Measurements from ENCODE around the gene CUL9.

The CUL9 gene

GRCh38 chr6:43172104-43173007 lies 9.6 kb upstream of the CUL9 start:
- FAIRE-seq (peak; percentile 18), DNase-seq (ENCODE audit: extremely low spot score, insufficient read length, low read depth) (no peak)

- FAIRE-seq: no peak
- DNase-seq (ENCODE audit: extremely low spot score, insufficient read length, low read depth): no peak
Observed at GRCh38 chr6:43173591-43174262, 8.3 kb upstream of the CUL9 start.

- DNase-seq (ENCODE audit: extremely low spot score, insufficient read length, low read depth): peak; percentile 97
- FAIRE-seq: peak; percentile 99
Observed at GRCh38 chr6:43174263-43175112, 7.5 kb upstream of the CUL9 start.

DNA sequence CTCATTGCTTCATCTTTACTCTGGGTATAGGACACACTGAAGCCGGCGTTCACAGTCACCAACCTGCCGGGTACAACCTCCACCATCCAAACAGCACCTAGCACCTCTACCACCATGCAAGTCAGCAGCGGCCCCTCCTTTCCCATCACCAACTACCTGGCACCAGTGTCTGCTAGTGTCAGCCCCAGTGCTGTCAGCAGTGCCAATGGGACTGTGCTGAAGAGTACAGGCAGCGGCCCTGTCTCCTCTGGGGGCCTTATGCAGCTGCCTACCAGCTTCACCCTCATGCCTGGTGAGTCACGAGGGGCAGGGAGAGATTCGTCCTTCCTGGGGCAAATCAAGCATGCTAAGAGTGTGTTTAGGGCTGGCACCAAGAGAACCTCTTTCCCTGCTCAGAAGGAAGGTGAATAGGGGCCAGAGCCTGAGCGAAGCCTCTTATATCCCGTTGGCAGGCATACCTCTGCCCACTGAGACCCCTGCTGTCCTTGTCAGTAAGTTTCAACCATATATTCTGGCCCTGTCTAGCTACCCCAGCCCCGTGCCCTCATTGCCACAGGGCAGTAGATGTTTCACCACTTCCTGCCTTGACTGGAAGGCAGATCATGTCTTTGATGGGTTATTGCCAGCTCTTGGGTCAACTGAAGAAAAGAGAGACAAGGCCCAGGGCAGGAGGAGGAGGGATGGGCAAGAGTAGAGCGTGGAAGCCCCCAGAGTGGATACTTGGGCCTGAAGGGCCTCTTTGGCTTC lies 6.1 kb upstream of the CUL9 start:
- DNase-seq (ENCODE audit: extremely low spot score, insufficient read length, low read depth) (no peak), FAIRE-seq (no peak)

GRCh38 chr6:43176423-43176786 lies 5.6 kb upstream of the CUL9 start:
- FAIRE-seq (no peak), DNase-seq (ENCODE audit: extremely low spot score, insufficient read length, low read depth) (no peak)

DNA sequence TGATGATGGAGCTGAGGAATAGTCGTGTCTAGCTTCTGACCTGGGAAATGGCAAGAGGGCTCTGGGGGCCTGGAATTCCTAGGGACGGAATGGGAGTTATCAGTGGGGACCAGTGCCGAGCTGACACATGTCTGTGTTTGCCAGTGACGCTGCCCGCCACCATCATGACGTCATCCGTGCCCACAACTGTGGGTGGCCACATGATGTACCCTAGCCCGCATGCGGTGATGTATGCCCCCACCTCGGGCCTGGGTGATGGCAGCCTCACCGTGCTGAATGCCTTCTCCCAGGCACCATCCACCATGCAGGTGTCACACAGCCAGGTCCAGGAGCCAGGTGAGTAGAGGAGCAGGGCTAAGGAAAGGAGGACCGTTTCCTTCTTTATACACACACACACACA lies 3.8 kb upstream of the CUL9 start:
- no peak for FAIRE-seq

DNA sequence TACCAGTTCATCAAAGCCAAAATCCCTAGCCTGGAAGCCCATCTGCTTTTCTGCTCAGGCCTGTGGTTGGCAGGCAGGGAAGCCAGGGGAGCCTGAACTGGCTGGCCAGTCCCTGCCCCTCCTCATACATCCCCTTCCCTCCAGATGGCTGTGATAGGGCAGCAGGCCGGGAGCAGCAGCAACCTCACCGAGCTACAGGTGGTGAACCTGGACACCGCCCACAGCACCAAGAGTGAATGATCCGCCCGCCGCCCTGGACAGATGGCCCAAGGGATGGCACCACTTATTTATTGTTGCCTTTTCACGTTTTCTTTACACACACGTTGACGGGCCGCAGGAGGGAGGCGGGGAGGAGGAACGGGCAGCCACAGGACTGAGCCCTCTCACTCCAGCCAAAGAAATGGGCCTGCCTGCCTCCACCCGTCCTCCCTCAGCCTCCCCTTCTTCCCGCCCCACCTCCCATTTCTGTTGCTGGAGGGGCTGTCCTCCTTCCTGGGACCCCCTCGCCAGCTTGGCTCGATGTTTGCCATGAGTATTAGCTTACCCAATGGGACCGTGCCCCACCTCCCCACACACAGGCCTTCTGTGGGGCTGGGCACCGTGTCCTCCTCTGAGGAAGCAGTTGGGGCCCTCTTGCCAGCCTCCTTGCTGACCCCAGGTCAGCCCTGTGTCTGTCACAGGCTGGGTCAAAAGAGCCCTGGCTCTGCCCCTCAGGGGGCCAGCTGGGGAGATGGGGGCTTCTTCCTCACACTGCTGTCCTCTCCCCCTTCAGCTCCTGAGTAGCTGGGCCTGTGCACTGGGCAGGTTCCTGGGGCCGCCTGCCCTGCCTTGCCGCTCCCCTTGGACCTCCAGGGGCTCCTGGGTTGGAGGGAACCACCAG lies 2.8 kb upstream of the CUL9 start:
- no peak for FAIRE-seq

More for the DNA sequence above, 3.8 kb upstream of the CUL9 start:
- no peak for DNase-seq (ENCODE audit: extremely low spot score, insufficient read length, low read depth)

DNA sequence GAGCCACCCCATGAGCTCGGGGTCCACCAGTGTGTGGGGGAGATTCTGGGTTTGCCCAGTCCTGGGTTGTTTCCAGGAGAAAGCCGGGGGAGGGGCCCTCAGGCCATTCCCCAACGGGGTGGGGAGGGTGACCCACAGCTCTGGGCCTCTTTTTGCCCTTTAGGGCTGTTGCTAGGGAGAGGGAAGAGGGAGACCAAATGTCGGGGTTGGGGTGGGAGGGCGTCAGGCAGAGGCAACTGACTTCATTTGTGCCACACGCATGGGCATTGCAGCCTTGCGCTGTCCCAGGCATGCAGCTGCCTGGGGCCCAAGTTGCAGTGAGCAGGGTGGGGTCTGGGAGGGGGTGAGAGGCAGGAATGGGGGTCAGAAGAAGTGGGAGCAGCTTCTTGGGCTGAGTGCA lies 1.9 kb upstream of the CUL9 start:
- no peak for FAIRE-seq

More for the DNA sequence above, 2.8 kb upstream of the CUL9 start:
- DNase-seq (ENCODE audit: extremely low spot score, insufficient read length, low read depth): no peak

GRCh38 chr6:43180985-43181384 lies 1.0 kb upstream of the CUL9 start:
- FAIRE-seq (no peak), DNase-seq (ENCODE audit: extremely low spot score, insufficient read length, low read depth) (no peak)

More for the DNA sequence above, 1.9 kb upstream of the CUL9 start:
- DNase-seq (ENCODE audit: extremely low spot score, insufficient read length, low read depth): no peak

GRCh38 chr6:43181621-43181941 lies 415 bp upstream of the CUL9 start:
- no peak for FAIRE-seq
- no peak for DNase-seq (ENCODE audit: extremely low spot score, insufficient read length, low read depth)

DNA sequence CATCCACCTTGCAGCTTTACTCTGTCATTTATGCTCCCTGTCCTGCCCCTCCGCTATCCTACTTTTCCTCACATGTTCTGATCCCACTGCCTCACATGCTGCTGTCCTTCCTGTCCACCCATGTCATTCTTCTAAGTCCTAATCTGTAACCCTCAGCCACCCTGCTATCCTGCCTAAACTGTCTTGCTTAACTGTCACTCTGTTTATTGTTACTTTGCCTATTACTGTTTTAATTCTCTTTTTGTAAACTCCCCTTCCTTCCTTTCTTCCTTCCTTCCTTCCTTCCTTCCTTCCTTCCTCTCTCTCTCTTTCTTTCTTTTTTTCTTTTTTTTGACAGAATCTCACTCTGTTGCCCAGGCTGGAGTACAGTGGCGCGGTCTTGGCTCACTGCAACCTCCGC lies 1.4 kb downstream of the CUL9 start:
- DNase-seq (ENCODE audit: extremely low spot score, insufficient read length, low read depth) (no peak), FAIRE-seq (no peak)

- no peak for FAIRE-seq
- DNase-seq (ENCODE audit: extremely low spot score, insufficient read length, low read depth): no peak
Observed at GRCh38 chr6:43184268-43184985, 2.4 kb downstream of the CUL9 start.

DNA sequence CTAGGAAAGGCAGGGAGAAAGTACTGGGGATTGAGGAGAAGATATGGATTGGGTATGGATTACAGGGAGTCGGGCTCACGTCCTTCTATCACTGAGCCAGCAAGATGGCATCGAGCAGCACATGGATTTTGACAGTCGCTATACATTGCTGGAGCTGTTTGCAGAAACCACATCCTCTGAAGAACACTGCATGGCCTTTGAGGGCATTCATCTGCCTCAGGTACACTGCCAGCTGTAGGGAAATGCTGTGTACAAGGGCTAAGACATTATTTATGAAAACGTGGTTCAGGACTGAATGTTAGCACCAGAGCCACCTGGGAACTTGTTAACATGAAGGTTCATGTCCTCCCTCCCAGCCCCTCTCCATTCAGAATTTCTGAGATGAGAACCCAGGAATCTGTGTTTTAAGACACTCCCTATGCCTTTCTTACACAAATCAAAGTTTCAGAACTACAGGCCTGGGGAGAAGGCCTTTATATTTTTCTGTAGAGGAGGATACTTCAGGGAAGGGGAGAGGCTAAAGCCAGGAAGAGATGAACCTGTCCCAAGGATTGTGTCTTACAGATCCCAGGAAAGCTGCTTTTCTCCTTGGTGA lies 3.5 kb downstream of the CUL9 start:
- FAIRE-seq (no peak), DNase-seq (ENCODE audit: extremely low spot score, insufficient read length, low read depth) (no peak)

- DNase-seq (ENCODE audit: extremely low spot score, insufficient read length, low read depth) (no peak), FAIRE-seq (no peak)
Observed at GRCh38 chr6:43186019-43186418, 4.0 kb downstream of the CUL9 start.

DNA sequence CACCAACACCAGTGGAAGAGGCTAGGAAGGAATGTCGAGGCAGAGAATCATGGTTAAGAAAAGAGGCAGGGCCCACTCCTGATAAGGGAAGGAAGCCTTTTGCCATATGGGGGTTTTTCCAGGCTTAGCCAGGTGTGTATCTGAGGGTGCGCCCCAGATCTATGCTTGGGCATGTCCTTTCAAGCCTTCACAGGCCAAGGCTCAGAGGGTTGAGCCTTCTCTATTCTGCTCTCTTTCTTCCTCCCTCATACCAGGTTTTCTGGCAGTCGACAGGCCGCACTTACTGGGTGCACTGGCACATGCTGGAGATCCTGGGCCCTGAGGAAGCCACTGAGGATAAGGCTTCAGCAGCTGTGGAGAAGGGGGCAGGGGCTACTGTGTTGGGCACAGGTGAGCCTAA lies 4.7 kb downstream of the CUL9 start:
- FAIRE-seq (no peak), DNase-seq (ENCODE audit: extremely low spot score, insufficient read length, low read depth) (no peak)

DNA sequence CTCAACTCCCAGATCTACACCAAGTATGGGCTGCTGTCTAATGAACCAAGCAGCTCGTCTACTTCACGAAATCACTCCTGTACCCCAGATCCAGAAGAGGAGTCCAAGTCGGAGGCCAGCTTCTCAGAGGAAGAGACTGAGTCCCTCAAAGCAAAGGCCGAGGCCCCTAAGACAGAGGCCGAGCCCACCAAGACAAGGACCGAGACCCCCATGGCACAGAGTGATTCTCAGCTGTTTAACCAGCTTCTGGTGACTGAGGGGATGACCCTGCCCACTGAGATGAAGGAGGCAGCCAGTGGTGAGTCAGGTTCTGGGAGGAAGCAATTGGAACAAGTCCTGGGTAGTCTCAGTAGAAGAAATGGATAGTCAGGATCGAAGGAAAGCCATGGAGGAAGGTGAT lies 5.8 kb downstream of the CUL9 start:
- FAIRE-seq (no peak), DNase-seq (ENCODE audit: extremely low spot score, insufficient read length, low read depth) (no peak)

GRCh38 chr6:43188426-43188825 lies 6.4 kb downstream of the CUL9 start:
- FAIRE-seq (no peak), DNase-seq (ENCODE audit: extremely low spot score, insufficient read length, low read depth) (no peak)

DNA sequence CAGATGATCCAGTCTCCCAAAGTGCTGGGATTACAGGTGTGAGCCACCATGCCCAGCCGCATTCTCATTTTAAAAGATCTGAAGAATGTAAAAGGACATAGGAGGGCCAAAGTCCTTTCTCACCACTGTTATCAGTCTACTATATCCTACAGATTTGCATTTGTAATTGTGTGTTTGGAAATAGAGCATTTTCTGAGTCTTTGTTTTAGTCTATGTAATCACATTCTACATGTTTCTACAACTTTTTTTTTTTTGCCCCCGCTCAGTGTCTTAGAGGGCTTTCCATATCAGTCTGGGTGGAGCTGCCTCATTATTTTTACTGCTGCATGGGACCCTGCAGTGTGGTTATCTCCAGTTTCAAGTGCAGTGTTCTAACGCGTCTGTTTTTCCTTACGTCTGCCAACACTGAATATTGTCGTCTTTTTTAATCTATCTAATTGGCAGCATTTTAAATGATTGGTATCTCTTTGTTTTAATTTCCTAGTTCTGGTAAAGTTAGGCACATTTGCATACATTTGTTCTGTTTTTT lies 7.8 kb downstream of the CUL9 start:
- FAIRE-seq (peak; percentile 9), DNase-seq (ENCODE audit: extremely low spot score, insufficient read length, low read depth) (no peak)

Measured in GM18507 (cell line).